H1 (cell line): ENCODE measurements around the gene TBCB.

Experiments used
- ASH2L ChIP-seq: fragments of 200-600, 300-600 bp; sonication (generic); IDR thresholded peaks from one replicate; pipeline ENCODE4 v1.7.1; 2017; ENCODE audit warnings: low read length
- BRCA1 ChIP-seq: IDR thresholded peaks from 2 replicates; pipeline ENCODE4 v1.6.1; 2012; ENCODE audit warnings: low read depth, low read length, improper control_type of control experiment
- CBX5 ChIP-seq: fragments of 300-800, 300-1000 bp; sonication (generic); IDR thresholded peaks from 2 replicates; pipeline ENCODE4 v1.7.1; 2016; ENCODE audit warnings: antibody characterized with exemption, low read length, low read depth
- EP300 ChIP-seq, 2 experiments: IDR thresholded peaks; 1 replicate in 1 of 2; 2 replicates in 1 of 2; pipeline ENCODE4 v1.6.1; 2011 to 2012; ENCODE audit warnings: low read depth in 2 of 2, low read length in 2 of 2, mild to moderate bottlenecking in 2 of 2, borderline replicate concordance in 1 of 2, inconsistent platforms in 1 of 2, moderate library complexity in 1 of 2
- JUND ChIP-seq: IDR thresholded peaks from 2 replicates; pipeline ENCODE4 v1.6.1; 2011; ENCODE audit warnings: mild to moderate bottlenecking, improper control_type of control experiment, low read length
- NRF1 ChIP-seq: IDR thresholded peaks from 2 replicates; pipeline ENCODE4 v1.6.1; 2011; ENCODE audit warnings: mild to moderate bottlenecking, low read depth, low read length, improper control_type of control experiment
- POLR2A ChIP-seq, 2 experiments: IDR thresholded peaks; 1 replicate in 1 of 2; 2 replicates in 1 of 2; pipeline ENCODE4 v1.6.1; 2011; ENCODE audit warnings: low read depth in 2 of 2, low read length in 2 of 2, mild to moderate bottlenecking in 2 of 2; ENCODE audit errors: control extremely low read depth in 1 of 2
- RNF2 ChIP-seq: fragments of 200-900, 300-1000 bp; sonication (generic); IDR thresholded peaks from 2 replicates; pipeline ENCODE4 v1.7.1; 2016; ENCODE audit warnings: borderline replicate concordance, low read depth, mild to moderate bottlenecking, antibody characterized with exemption, low read length; ENCODE audit not compliant: poor library complexity, severe bottlenecking; ENCODE audit errors: missing control alignments
- SIRT6 ChIP-seq: IDR thresholded peaks from one replicate; pipeline ENCODE4 v1.7.1; 2012; ENCODE audit warnings: low read length, inconsistent platforms
- TF ChIP-seq, protein P1 (sequence below), 3 experiments: IDR thresholded peaks; 1 replicate in 2 of 3; 2 replicates in 1 of 3; pipeline versions ENCODE4 v1.5.1 to v1.6.1; 2011; ENCODE audit warnings: low read length in 3 of 3, mild to moderate bottlenecking in 3 of 3, inconsistent platforms in 2 of 3, low read depth in 1 of 3, moderate library complexity in 1 of 3; ENCODE audit not compliant: insufficient read depth in 1 of 3; ENCODE audit errors: control extremely low read depth in 1 of 3

DNA sequence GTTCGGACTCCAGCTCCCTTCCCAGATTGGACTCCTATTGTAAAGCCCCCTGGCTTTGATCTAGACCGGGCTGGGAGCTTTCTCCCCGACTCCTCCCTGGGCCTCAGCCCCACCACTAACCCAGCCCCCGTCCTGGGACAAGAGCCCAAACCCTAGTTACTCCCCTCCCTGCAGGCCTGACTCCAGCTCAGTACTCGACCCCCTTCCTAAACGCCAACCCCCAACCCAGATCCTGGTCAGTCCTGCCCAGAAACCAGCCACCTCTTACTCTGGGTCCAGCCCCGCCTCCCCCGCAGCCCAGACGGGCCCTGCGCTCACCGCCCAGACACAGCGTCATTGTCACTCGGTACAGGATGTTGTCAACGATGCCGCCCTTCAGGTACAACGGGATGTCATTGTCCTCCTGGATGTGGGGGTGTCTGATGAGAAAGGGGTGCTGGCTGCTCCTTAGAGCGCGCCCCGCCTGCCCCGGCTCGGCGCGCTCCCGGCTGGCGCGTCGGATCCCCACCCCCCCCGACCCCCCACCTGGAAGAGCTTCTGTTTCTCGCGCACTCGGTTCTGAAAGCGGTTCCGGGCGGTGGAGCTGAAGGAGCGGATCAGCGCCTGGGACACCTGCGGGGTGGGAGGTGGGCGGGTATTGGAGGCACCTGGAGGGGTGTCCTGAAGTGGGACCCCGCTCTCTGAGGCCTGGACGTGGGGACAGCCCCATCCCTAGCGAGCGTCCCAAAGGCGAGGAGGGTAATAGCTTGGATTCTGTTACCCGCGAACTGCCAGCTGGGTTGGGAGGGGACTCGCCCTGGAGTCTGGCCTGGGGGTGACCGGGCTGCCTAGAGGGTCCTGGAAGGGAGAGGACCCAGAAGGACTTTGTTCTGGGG lies 36.1 kb downstream of the TBCB start:
- TF ChIP-seq NRF1: no peak
- TF ChIP-seq, protein P1, sequence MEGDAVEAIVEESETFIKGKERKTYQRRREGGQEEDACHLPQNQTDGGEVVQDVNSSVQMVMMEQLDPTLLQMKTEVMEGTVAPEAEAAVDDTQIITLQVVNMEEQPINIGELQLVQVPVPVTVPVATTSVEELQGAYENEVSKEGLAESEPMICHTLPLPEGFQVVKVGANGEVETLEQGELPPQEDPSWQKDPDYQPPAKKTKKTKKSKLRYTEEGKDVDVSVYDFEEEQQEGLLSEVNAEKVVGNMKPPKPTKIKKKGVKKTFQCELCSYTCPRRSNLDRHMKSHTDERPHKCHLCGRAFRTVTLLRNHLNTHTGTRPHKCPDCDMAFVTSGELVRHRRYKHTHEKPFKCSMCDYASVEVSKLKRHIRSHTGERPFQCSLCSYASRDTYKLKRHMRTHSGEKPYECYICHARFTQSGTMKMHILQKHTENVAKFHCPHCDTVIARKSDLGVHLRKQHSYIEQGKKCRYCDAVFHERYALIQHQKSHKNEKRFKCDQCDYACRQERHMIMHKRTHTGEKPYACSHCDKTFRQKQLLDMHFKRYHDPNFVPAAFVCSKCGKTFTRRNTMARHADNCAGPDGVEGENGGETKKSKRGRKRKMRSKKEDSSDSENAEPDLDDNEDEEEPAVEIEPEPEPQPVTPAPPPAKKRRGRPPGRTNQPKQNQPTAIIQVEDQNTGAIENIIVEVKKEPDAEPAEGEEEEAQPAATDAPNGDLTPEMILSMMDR (IDR thresholded peaks at IDR 0.05; ENCODE audit: control extremely low read depth in 1 of 3, insufficient read depth in 1 of 3, low read depth in 1 of 3, low read length in 3 of 3): no peak
- no peak for TF ChIP-seq BRCA1
- no peak for TF ChIP-seq SIRT6
- TF ChIP-seq JUND: no peak
- TF ChIP-seq POLR2A (IDR thresholded peaks at IDR 0.05; ENCODE audit: control extremely low read depth in 1 of 2, low read depth in 2 of 2, low read length in 2 of 2): no peak; a peak in 1 of 3 replicates
- TF ChIP-seq RNF2: no peak
- TF ChIP-seq ASH2L: no peak
- no peak for TF ChIP-seq EP300 (IDR thresholded peaks at IDR 0.05; ENCODE audit: borderline replicate concordance in 1 of 2, low read depth in 2 of 2, low read length in 2 of 2)
- TF ChIP-seq CBX5: no peak
